Measurements from ENCODE around the gene NCOA3.
"Not testable (repeated sequence)": the region's sequence is repeated elsewhere in the genome, so short reads cannot be mapped to it uniquely, and the experiment has no call there.

Gene NCOA3

GRCh38 chr20:47499053-47499452 lies 2.6 kb upstream of the NCOA3 start:
- no peak for DNase-seq (ENCODE audit: extremely low spot score)
- ChIA-PET CTCF (no interaction called here), POLR2A (no interaction called here)
- TF ChIP-seq PKNOX1 (IDR thresholded peaks at IDR 0.05) (no peak), CTBP1 (IDR thresholded peaks at IDR 0.05; ENCODE audit: borderline replicate concordance) (no peak), NFRKB (IDR thresholded peaks at IDR 0.05) (no peak), SUZ12 (IDR thresholded peaks at IDR 0.05) (no peak), FOXA1 (IDR thresholded peaks at IDR 0.05) (no peak), FOXM1 (IDR thresholded peaks at IDR 0.05; ENCODE audit: borderline replicate concordance) (no peak), LEF1 (IDR thresholded peaks at IDR 0.05; ENCODE audit: borderline replicate concordance) (no peak), FOXK2 (IDR thresholded peaks at IDR 0.05) (no peak), ZNF384 (IDR thresholded peaks at IDR 0.05) (no peak), ELF4 (IDR thresholded peaks at IDR 0.05) (no peak), HDGF (IDR thresholded peaks at IDR 0.05; ENCODE audit: borderline replicate concordance) (no peak), L3MBTL2 (conservative IDR thresholded peaks at IDR 0.05) (no peak), ARNT (IDR thresholded peaks at IDR 0.05) (no peak)

DNA sequence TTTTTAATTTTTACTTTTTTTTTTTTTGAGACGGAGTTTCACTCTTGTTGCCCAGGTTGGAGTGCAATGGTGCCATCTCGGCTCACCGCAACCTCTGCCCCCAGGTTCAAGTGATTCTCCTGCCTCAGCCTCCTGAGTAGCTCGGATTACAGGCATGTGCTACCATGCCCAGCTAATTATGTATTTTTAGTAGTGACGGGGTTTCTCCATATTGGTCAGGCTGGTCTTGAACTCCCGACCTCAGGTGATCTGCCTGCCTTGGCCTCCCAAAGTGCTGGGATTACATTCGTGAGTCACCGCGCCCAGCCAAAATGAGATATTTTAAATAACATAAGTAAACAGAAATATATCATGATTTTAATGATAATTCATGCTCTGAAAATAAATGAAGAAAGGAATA lies 1.6 kb upstream of the NCOA3 start:
- DNase-seq (ENCODE audit: extremely low spot score); CTCF ChIA-PET: not testable (repeated sequence)
- POLR2A ChIA-PET, result interaction anchor here (1.6 kb wide), 1 partner anchor 47 kb away, joined by 3 read pairs; no protein-coding TSS in a partner anchor

- TF ChIP-seq FOXM1 (IDR thresholded peaks at IDR 0.05; ENCODE audit: borderline replicate concordance) (no peak), CTBP1 (IDR thresholded peaks at IDR 0.05; ENCODE audit: borderline replicate concordance) (no peak), SUZ12 (IDR thresholded peaks at IDR 0.05) (no peak), FOXK2 (IDR thresholded peaks at IDR 0.05) (no peak), BHLHE40 (IDR thresholded peaks at IDR 0.05; ENCODE audit: borderline replicate concordance) (no peak), ZNF384 (IDR thresholded peaks at IDR 0.05) (no peak), LEF1 (IDR thresholded peaks at IDR 0.05; ENCODE audit: borderline replicate concordance) (no peak), SP1 (IDR thresholded peaks at IDR 0.05) (no peak), NFRKB (IDR thresholded peaks at IDR 0.05) (no peak), ARNT (IDR thresholded peaks at IDR 0.05) (no peak), HDGF (IDR thresholded peaks at IDR 0.05; ENCODE audit: borderline replicate concordance) (no peak), TARDBP (IDR thresholded peaks at IDR 0.05) (no peak), ELF4 (IDR thresholded peaks at IDR 0.05) (no peak), FOXA1 (IDR thresholded peaks at IDR 0.05) (no peak), PKNOX1 (IDR thresholded peaks at IDR 0.05) (no peak), L3MBTL2 (conservative IDR thresholded peaks at IDR 0.05) (no peak)
- ChIA-PET POLR2A (interaction anchor here (1.6 kb wide), 1 partner anchor 48 kb away, joined by 3 read pairs; no protein-coding TSS in a partner anchor), CTCF (no interaction called here)
- no peak for DNase-seq (ENCODE audit: extremely low spot score)
Observed at GRCh38 chr20:47500554-47500953, 1.1 kb upstream of the NCOA3 start.

DNA sequence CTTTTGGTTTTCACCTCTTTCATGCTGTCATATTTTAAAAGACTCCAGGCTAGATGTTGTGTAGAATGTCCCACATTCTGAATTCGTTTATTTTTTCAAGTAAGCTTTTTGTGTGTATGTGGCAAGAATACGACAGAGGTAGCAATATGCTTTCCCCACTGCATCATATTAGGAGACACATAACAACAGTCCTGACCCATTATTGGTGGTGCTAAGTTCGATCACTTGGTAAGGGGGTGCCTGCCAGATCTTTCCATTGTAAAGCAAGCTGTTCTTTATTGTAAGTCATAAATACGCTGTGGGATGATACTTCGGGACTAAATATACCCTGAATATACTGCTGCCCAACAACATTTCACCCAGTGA lies 588 bp upstream of the NCOA3 start:
- CTCF ChIA-PET, result interaction anchor here (1.1 kb wide), 1 partner anchor 117 kb away, joined by 4 read pairs; no protein-coding TSS in a partner anchor
- TF ChIP-seq LEF1 (IDR thresholded peaks at IDR 0.05; ENCODE audit: borderline replicate concordance) (no peak), FOXK2 (IDR thresholded peaks at IDR 0.05) (no peak), FOXA1 (IDR thresholded peaks at IDR 0.05) (no peak), SUZ12 (IDR thresholded peaks at IDR 0.05) (no peak), FOXM1 (IDR thresholded peaks at IDR 0.05; ENCODE audit: borderline replicate concordance) (no peak), ELF4 (IDR thresholded peaks at IDR 0.05) (no peak), NFRKB (IDR thresholded peaks at IDR 0.05) (no peak), ZNF384 (IDR thresholded peaks at IDR 0.05) (no peak), CTBP1 (IDR thresholded peaks at IDR 0.05; ENCODE audit: borderline replicate concordance) (no peak), PKNOX1 (IDR thresholded peaks at IDR 0.05) (no peak), HDGF (IDR thresholded peaks at IDR 0.05; ENCODE audit: borderline replicate concordance) (no peak), TARDBP (IDR thresholded peaks at IDR 0.05) (no peak), BHLHE40 (IDR thresholded peaks at IDR 0.05; ENCODE audit: borderline replicate concordance) (no peak), SP1 (IDR thresholded peaks at IDR 0.05) (no peak), ARNT (IDR thresholded peaks at IDR 0.05) (no peak), L3MBTL2 (conservative IDR thresholded peaks at IDR 0.05) (no peak)
- POLR2A ChIA-PET, result interaction anchor here (0.8 to 1.6 kb wide), 11 partner anchors 8 to 148 kb away, joined by 3 to 18 read pairs (median 3); partner anchors contain the start of gene ZMYND8
- DNase-seq (ENCODE audit: extremely low spot score), result no peak

DNA sequence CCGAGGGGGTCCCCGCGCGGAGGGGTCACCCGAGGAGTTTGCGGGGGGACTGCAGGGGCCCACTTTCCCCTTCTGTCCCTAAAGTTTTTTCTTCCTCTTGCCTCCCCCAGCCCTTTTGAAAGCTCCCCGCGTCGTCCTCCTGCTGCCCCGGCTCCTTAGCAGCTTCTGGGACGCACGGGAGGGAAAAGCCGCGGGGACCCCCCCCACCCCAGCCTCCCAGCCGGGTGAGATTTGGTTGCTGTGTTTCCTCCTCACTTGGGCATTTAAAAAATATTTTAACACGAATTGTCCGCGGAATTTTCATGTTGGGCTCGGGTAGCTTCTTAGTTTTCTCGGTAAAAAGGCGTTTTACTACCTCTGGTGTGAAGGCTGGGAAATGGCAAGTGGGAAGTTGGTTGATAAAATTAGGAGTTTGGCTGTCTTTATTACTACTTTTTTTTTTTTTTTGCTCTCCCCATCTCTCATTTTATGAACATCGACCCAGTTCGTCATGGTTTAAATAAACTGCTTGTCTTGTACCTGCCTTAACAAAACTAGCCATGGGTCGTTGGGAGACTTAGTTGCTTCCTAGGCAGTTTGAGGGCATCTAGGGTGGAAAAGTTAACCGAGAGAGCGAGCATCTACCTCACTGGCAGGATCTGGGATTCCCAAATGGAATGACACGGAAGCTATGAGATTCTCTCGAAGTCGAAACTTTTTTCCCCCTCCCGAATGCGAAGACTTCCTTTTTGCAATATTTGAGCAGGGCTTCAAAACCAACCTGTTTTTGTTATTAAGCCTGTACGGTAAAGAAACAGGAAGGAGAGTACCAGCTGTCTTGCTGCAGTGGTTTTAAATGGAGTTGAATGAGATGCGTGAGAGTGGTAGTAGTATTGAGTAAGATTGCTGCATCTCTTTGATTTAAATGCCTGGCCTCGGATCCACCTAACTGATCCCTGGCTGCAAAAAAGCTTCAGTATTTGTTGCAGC lies 868 bp downstream of the NCOA3 start:
- DNase-seq (ENCODE audit: extremely low spot score), result no peak
- CTCF ChIA-PET, result interaction anchor here (1.1 to 1.2 kb wide), 2 partner anchors 61 to 118 kb away, joined by 4 to 6 read pairs; no protein-coding TSS in a partner anchor

More for the DNA sequence above, 868 bp downstream of the NCOA3 start:
- POLR2A ChIA-PET, result interaction anchor here (0.7 to 1.6 kb wide), 16 partner anchors 9 to 228 kb away, joined by 3 to 18 read pairs (median 4); partner anchors contain the start of gene ZMYND8
- TF ChIP-seq SP1 (IDR thresholded peaks at IDR 0.05) (no peak), TARDBP (IDR thresholded peaks at IDR 0.05) (no peak), ARNT (IDR thresholded peaks at IDR 0.05) (no peak), BHLHE40 (IDR thresholded peaks at IDR 0.05; ENCODE audit: borderline replicate concordance) (no peak), PKNOX1 (IDR thresholded peaks at IDR 0.05) (no peak)
